Middle frontal gyrus (tissue), 1 donor: ENCODE measurements around the gene GMPR2.

Experiments
- DNase-seq: peaks from one replicate; pipeline ENCODE4 v3.0.0-alpha.2; 2015; ENCODE audit warnings: low spot score; ENCODE audit errors: extremely low spot score

Gene GMPR2

GRCh38 chr14:24283796-24284460 lies 51.2 kb downstream of the GMPR2 start:
- no peak for DNase-seq

- no peak for DNase-seq
Measured at GRCh38 chr14:24284501-24285035, 51.8 kb downstream of the GMPR2 start.

GRCh38 chr14:24285351-24285750 lies 52.6 kb downstream of the GMPR2 start:
- no peak for DNase-seq

- DNase-seq, result no peak
Measured at GRCh38 chr14:24286996-24287395, 54.3 kb downstream of the GMPR2 start.
